OCI-LY3 (cell line): Measurements from ENCODE around the gene PHC2.

ENCODE experiments used
- H2AFZ ChIP-seq: fragments of 200-600, 300-600 bp; shearing (Covaris generic); 2 replicates; pipeline ENCODE4 v1.6.0; 2014; ENCODE audit warnings: antibody characterized with exemption, low read depth, low read length
- H3K27ac ChIP-seq: fragments of 200-600, 300-600 bp; sonication (generic); 2 replicates; pipeline ENCODE4 v1.5.1; 2014; ENCODE audit warnings: mild to moderate bottlenecking, low read length, moderate library complexity, mixed read lengths
- H3K27me3 ChIP-seq: fragments of 200-600, 300-600 bp; sonication (generic); 2 replicates; pipeline ENCODE4 v1.6.1; 2014; ENCODE audit warnings: low read depth, low read length, mixed read lengths
- H3K36me3 ChIP-seq: fragments of 200-600, 300-600 bp; sonication (generic); replicated peaks from 2 replicates; pipeline ENCODE3; 2014; ENCODE audit warnings: low read depth, low read length, mixed read lengths
- H3K4me1 ChIP-seq: fragments of 300-600, 200-600 bp; sonication (generic); 2 replicates; pipeline ENCODE4 v1.6.1; 2014; ENCODE audit warnings: low read length, mixed read lengths
- H3K4me2 ChIP-seq: fragments of 200-600, 300-600 bp; sonication (generic); 2 replicates; pipeline ENCODE4 v1.6.1; 2014; ENCODE audit warnings: low read length, mixed read lengths
- H3K4me3 ChIP-seq: fragments of 300-600, 200-600 bp; sonication (generic); 2 replicates; pipeline ENCODE4 v1.5.1; 2014; ENCODE audit warnings: antibody characterized with exemption, mild to moderate bottlenecking, low read length, moderate library complexity
- H3K79me2 ChIP-seq: fragments of 300-600, 200-600 bp; shearing (Covaris generic); 2 replicates; pipeline ENCODE4 v1.6.1; 2014; ENCODE audit warnings: mild to moderate bottlenecking, low read length, mixed read lengths
- H3K9ac ChIP-seq: fragments of 300-600, 200-600 bp; shearing (Covaris generic); 2 replicates; pipeline ENCODE4 v1.6.0; 2014; ENCODE audit warnings: mild to moderate bottlenecking, low read length, moderate library complexity
- H3K9me3 ChIP-seq: fragments of 200-600, 300-600 bp; shearing (Covaris generic); 2 replicates; pipeline ENCODE4 v1.6.1; 2014; ENCODE audit warnings: low read length, mixed read lengths; ENCODE audit not compliant: insufficient read depth
- H4K20me1 ChIP-seq: fragments of 200-600, 300-600 bp; sonication (generic); 2 replicates; pipeline ENCODE4 v1.6.1; 2016; ENCODE audit warnings: low read length, mixed read lengths; ENCODE audit not compliant: insufficient read depth
- CTCF ChIP-seq: fragments of 200-600, 300-600 bp; sonication (generic); IDR thresholded peaks from 2 replicates; pipeline ENCODE4 v1.5.1; 2014; ENCODE audit warnings: antibody characterized with exemption, low read length, low read depth
- EZH2phosphoT487 ChIP-seq: fragments of 200-600 bp; shearing (Covaris generic); IDR thresholded peaks from 2 replicates; pipeline ENCODE4 v1.6.1; 2018; ENCODE audit warnings: antibody characterized with exemption, mixed run types, low read depth

PHC2 gene

GRCh38 chr1:33370301-33370700 lies 60.6 kb downstream of the PHC2 start:
- Histone ChIP-seq H3K79me2 (no peaks in the 10 kb centered on the region), H3K27ac (no peak overlapping the region), H3K27me3 (no peaks in the 10 kb centered on the region; the same call in 1 of the 2 replicates), H3K9me3 (no peaks in the 10 kb centered on the region), H2AFZ (no peak overlapping the region), H3K36me3 (no peaks in the 10 kb centered on the region), H4K20me1 (no peaks in the 10 kb centered on the region), H3K4me2 (no peak overlapping the region), H3K4me3 (no peak overlapping the region), H3K9ac (no peak overlapping the region), H3K4me1 (0 out of 2 replicates have a peak, but pooled peaks cover 3% of the 10 kb centered on the region)
- TF ChIP-seq CTCF (no peak), EZH2phosphoT487 (no peak)

GRCh38 chr1:33369764-33370163 lies 61.1 kb downstream of the PHC2 start:
- TF ChIP-seq CTCF (no peak), EZH2phosphoT487 (no peak)
- H4K20me1 ChIP-seq: no peaks in the 10 kb centered on the region
- no peak overlapping the region for H3K4me3 ChIP-seq
- H3K36me3 ChIP-seq: no peaks in the 10 kb centered on the region
- H3K79me2 ChIP-seq: no peaks in the 10 kb centered on the region
- no peak overlapping the region for H3K9ac ChIP-seq
- 0 out of 2 replicates have a peak, but pooled peaks cover 3% of the 10 kb centered on the region for H3K4me1 ChIP-seq
- H3K9me3 ChIP-seq: no peaks in the 10 kb centered on the region
- H3K27ac ChIP-seq: no peak overlapping the region
- H3K4me2 ChIP-seq: no peak overlapping the region
- no peaks in the 10 kb centered on the region; the same call in 1 of the 2 replicates for H3K27me3 ChIP-seq
- no peak overlapping the region for H2AFZ ChIP-seq

GRCh38 chr1:33369081-33369480 lies 61.8 kb downstream of the PHC2 start:
- Histone ChIP-seq H3K79me2 (no peaks in the 10 kb centered on the region), H3K27me3 (no peaks in the 10 kb centered on the region; the same call in 1 of the 2 replicates), H3K36me3 (no peaks in the 10 kb centered on the region), H3K27ac (no peak overlapping the region), H3K4me2 (no peak overlapping the region), H3K4me3 (no peak overlapping the region), H3K9ac (no peak overlapping the region), H4K20me1 (no peaks in the 10 kb centered on the region), H2AFZ (no peak overlapping the region), H3K9me3 (no peaks in the 10 kb centered on the region), H3K4me1 (0 out of 2 replicates have a peak, but pooled peaks cover 3% of the 10 kb centered on the region)
- TF ChIP-seq EZH2phosphoT487 (no peak), CTCF (no peak)

GRCh38 chr1:33368431-33368830 lies 62.5 kb downstream of the PHC2 start:
- H3K36me3 ChIP-seq: no peaks in the 10 kb centered on the region
- no peaks in the 10 kb centered on the region for H3K79me2 ChIP-seq
- H3K4me1 ChIP-seq: 0 out of 2 replicates have a peak, but pooled peaks cover 3% of the 10 kb centered on the region
- H3K4me2 ChIP-seq: peak overlapping the region; percentile 71; the same call in 1 of the 2 replicates
- no peak overlapping the region for H3K4me3 ChIP-seq
- no peaks in the 10 kb centered on the region; the same call in 1 of the 2 replicates for H3K27me3 ChIP-seq
- H3K27ac ChIP-seq: no peak overlapping the region
- TF ChIP-seq CTCF: no peak
- no peak for TF ChIP-seq EZH2phosphoT487
- H3K9ac ChIP-seq: no peak overlapping the region
- H4K20me1 ChIP-seq: no peaks in the 10 kb centered on the region
- H3K9me3 ChIP-seq: no peaks in the 10 kb centered on the region
- H2AFZ ChIP-seq: no peak overlapping the region
